ENCODE data around the gene PGBD4.

Gene PGBD4

GRCh38 chr15:34084086-34084485 is 17.8 kb upstream of the PGBD4 start:
- DNase-seq (ENCODE audit: low read depth), result no peak
- H3K4me3 ChIP-seq (ENCODE audit: low read depth, low read length), result no peak overlapping the region
- no peak for TF ChIP-seq CTCF (IDR thresholded peaks at IDR 0.05; ENCODE audit: insufficient read depth, low read depth, low read length, missing control alignments)

DNA sequence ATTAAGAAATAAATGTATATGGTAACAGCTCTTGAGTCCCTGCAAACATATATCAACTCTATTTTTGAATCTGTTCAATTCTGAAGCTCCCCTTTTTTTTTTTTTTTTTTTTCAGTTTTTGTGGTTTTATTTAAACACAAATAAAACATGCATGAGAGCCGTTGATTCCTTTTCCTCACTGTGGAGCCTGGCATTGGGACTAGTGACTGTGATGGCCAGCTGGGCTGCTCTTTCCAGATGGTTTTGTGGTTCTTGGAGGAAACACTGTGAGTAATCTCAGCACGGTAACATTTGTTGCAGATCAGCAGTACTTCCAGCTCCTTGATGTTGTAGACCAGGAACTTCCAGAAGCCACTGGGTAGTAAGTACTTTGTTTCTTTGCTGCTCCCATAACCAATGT is 16.1 kb upstream of the PGBD4 start:
- H3K4me3 ChIP-seq (ENCODE audit: low read depth, low read length), result no peak overlapping the region
- no peak for TF ChIP-seq CTCF (IDR thresholded peaks at IDR 0.05; ENCODE audit: insufficient read depth, low read depth, low read length, missing control alignments)
- DNase-seq (ENCODE audit: low read depth), result no peak

DNA sequence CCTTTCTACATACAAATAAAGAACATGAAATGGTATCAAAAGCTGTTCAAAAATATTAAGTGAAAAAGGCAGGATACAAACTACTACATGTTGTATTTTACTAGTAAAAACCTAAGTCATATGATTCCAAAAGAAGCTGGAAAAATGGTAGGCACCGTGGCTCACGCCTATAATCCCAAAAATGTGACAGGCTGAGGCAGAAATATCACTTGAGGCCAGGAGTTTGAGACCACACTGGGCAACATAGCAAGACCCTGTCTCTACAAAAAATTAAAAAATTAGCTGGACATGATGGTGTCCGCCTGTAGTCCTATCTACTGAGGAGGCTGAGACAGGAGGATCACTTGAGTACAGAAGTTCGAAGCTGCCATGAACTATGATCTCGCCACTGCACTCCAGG is 2.0 kb upstream of the PGBD4 start:
- DNase-seq (ENCODE audit: low read depth), result no peak
- no peak for TF ChIP-seq CTCF (IDR thresholded peaks at IDR 0.05; ENCODE audit: insufficient read depth, low read depth, low read length, missing control alignments)
- H3K4me3 ChIP-seq (ENCODE audit: low read depth, low read length), result peak overlapping the region; percentile 95; the same call in 1 of the 2 replicates

DNA sequence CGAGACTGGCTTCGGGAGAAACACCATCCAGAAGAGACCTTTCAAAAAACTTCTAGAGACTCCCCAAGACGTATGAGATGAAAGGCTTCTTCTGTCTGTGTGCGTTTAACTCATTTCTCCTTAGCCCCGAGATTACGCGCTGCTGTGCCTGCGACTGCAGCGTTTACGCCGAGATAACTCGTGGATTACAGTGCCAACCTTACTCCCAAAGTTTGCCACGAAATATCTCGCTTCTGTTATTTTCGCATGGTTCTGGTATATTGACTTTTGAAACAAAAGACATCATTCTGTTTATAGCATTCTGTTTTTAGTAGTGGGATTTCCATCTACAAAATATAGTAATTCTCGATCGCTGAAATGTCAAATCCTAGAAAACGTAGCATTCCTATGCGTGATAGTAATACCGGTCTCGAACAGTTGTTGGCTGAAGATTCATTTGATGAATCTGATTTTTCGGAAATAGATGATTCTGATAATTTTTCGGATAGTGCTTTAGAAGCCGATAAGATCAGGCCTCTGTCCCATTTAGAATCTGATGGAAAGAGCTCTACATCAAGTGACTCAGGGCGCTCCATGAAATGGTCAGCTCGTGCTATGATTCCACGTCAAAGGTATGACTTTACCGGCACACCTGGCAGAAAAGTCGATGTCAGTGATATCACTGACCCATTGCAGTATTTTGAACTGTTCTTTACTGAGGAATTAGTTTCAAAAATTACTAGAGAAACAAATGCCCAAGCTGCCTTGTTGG is 467 bp downstream of the PGBD4 start:
- no peak for TF ChIP-seq CTCF (IDR thresholded peaks at IDR 0.05; ENCODE audit: insufficient read depth, low read depth, low read length, missing control alignments)
- peak overlapping the region; percentile 78 for H3K4me3 ChIP-seq (ENCODE audit: low read depth, low read length)
- DNase-seq (ENCODE audit: low read depth), result no peak

GRCh38 chr15:34106423-34106822 is 4.5 kb downstream of the PGBD4 start:
- no peak for TF ChIP-seq CTCF (IDR thresholded peaks at IDR 0.05; ENCODE audit: insufficient read depth, low read depth, low read length, missing control alignments)
- DNase-seq (ENCODE audit: low read depth), result no peak
- H3K4me3 ChIP-seq (ENCODE audit: low read depth, low read length), result no peak overlapping the region

- DNase-seq (ENCODE audit: low read depth), result no peak
- H3K4me3 ChIP-seq (ENCODE audit: low read depth, low read length), result no peak overlapping the region
- TF ChIP-seq CTCF (IDR thresholded peaks at IDR 0.05; ENCODE audit: insufficient read depth, low read depth, low read length, missing control alignments), result no peak
Observed at GRCh38 chr15:34107315-34107714, 5.4 kb downstream of the PGBD4 start.

Data from GM12865 (cell line).